Measurements from ENCODE around the gene SERPINA10. TPM values are rescaled to one million over a fixed set of nuclear protein-coding genes. Genes with fewer than 3 reads are reported as not detected.

Gene SERPINA10
- total and polyA plus RNA-seq, 10 of the 15 experiments (the other 5 are each of a cell fraction or from before 2014, with no cell fraction given), result not detected

DNA sequence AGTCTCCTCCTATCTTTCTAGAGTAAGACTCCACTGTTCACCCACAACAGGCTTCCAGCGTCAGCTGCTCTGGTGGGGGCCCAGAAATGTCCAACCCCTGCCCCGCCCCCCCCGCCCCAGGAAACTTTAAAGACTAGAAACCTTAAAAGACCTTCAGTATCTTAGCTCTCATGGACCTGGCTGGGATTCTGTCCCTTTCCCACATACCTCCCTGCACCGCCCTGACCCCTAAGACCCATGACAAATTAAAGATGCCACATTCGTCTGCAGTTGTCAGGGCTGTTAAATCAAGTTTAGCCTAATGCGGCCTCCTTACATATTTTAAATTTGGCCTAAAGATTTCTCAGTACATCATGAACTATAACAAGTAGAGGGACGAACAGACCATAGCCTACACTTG, 10.0 kb upstream of the SERPINA10 start (continued):
- no peak for TF ChIP-seq RAD51 (IDR thresholded peaks at IDR 0.05)
- no peak for TF ChIP-seq MYC (IDR thresholded peaks at IDR 0.05; ENCODE audit: insufficient read depth, insufficient read length, insufficient replicate concordance, low read length, severe bottlenecking)
- TF ChIP-seq, protein P1, sequence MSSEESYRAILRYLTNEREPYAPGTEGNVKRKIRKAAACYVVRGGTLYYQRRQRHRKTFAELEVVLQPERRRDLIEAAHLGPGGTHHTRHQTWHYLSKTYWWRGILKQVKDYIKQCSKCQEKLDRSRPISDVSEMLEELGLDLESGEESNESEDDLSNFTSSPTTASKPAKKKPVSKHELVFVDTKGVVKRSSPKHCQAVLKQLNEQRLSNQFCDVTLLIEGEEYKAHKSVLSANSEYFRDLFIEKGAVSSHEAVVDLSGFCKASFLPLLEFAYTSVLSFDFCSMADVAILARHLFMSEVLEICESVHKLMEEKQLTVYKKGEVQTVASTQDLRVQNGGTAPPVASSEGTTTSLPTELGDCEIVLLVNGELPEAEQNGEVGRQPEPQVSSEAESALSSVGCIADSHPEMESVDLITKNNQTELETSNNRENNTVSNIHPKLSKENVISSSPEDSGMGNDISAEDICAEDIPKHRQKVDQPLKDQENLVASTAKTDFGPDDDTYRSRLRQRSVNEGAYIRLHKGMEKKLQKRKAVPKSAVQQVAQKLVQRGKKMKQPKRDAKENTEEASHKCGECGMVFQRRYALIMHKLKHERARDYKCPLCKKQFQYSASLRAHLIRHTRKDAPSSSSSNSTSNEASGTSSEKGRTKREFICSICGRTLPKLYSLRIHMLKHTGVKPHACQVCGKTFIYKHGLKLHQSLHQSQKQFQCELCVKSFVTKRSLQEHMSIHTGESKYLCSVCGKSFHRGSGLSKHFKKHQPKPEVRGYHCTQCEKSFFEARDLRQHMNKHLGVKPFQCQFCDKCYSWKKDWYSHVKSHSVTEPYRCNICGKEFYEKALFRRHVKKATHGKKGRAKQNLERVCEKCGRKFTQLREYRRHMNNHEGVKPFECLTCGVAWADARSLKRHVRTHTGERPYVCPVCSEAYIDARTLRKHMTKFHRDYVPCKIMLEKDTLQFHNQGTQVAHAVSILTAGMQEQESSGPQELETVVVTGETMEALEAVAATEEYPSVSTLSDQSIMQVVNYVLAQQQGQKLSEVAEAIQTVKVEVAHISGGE (CRISPR knock-in tag; IDR thresholded peaks at IDR 0.05), result no peak
- TF ChIP-seq NFIC (IDR thresholded peaks at IDR 0.05; ENCODE audit: low read depth, low read length), result no peak
- TF ChIP-seq FOS (IDR thresholded peaks at IDR 0.05; ENCODE audit: borderline replicate concordance, extremely low read depth, insufficient read length), result no peak
- TF ChIP-seq GABPA (IDR thresholded peaks at IDR 0.05; ENCODE audit: low read depth), result no peak
- TF ChIP-seq NFYB (IDR thresholded peaks at IDR 0.05; ENCODE audit: insufficient read depth, low read depth, low read length), result no peak

DNA sequence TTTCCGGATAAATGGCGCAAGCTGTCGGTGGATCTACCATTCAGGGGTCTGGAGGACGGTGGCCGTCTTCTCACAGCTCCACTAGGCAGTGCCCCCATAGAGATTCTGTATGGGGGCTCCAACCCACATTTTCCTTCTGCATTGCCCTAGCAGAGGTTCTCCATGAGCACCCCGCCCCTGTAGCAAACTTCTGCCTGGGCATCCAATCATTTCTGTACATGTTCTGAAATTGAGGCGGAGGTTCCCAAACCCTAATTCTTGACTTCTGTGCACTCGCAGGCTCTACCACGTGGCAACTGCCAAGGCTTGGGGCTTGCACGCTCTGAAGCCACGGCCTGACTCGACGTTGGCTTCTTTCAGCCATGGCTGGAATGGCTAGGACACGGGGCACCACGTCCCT, 5.1 kb upstream of the SERPINA10 start:
- FAIRE-seq, result no peak
- no peak overlapping the region for H3K4me3 ChIP-seq
- CTCF ChIA-PET, result no interaction called here
- TF ChIP-seq, protein P2, sequence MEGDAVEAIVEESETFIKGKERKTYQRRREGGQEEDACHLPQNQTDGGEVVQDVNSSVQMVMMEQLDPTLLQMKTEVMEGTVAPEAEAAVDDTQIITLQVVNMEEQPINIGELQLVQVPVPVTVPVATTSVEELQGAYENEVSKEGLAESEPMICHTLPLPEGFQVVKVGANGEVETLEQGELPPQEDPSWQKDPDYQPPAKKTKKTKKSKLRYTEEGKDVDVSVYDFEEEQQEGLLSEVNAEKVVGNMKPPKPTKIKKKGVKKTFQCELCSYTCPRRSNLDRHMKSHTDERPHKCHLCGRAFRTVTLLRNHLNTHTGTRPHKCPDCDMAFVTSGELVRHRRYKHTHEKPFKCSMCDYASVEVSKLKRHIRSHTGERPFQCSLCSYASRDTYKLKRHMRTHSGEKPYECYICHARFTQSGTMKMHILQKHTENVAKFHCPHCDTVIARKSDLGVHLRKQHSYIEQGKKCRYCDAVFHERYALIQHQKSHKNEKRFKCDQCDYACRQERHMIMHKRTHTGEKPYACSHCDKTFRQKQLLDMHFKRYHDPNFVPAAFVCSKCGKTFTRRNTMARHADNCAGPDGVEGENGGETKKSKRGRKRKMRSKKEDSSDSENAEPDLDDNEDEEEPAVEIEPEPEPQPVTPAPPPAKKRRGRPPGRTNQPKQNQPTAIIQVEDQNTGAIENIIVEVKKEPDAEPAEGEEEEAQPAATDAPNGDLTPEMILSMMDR (IDR thresholded peaks at IDR 0.05 in 2 of 3, conservative IDR thresholded peaks at IDR 0.05 in 1 of 3; ENCODE audit: control insufficient read depth in 2 of 3, extremely low read depth in 1 of 3, insufficient read depth in 1 of 3, low read depth in 3 of 3, low read length in 3 of 3), result no peak
- TF ChIP-seq MEF2A (IDR thresholded peaks at IDR 0.05; ENCODE audit: insufficient read depth, low read depth, low read length) (no peak), RBBP5 (conservative IDR thresholded peaks at IDR 0.05) (no peak), WRNIP1 (IDR thresholded peaks at IDR 0.05; ENCODE audit: borderline replicate concordance, low read depth, low read length) (no peak), POLR2AphosphoS2 (IDR thresholded peaks at IDR 0.05; ENCODE audit: low read depth, low read length) (no peak), CEBPB (IDR thresholded peaks at IDR 0.05; ENCODE audit: borderline replicate concordance in 1 of 2, low read depth in 2 of 2, low read length in 2 of 2) (no peak), EZH2 (IDR thresholded peaks at IDR 0.05; ENCODE audit: borderline replicate concordance, control insufficient read depth, low read depth, low read length) (no peak), DPF2 (IDR thresholded peaks at IDR 0.05) (no peak), SUZ12 (IDR thresholded peaks at IDR 0.05; ENCODE audit: unreplicated experiment) (no peak)
- TF ChIP-seq, protein P3, sequence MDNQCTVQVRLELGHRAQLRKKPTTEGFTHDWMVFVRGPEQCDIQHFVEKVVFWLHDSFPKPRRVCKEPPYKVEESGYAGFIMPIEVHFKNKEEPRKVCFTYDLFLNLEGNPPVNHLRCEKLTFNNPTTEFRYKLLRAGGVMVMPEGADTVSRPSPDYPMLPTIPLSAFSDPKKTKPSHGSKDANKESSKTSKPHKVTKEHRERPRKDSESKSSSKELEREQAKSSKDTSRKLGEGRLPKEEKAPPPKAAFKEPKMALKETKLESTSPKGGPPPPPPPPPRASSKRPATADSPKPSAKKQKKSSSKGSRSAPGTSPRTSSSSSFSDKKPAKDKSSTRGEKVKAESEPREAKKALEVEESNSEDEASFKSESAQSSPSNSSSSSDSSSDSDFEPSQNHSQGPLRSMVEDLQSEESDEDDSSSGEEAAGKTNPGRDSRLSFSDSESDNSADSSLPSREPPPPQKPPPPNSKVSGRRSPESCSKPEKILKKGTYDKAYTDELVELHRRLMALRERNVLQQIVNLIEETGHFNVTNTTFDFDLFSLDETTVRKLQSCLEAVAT (IDR thresholded peaks at IDR 0.05), result no peak

More for the DNA sequence above, 5.1 kb upstream of the SERPINA10 start:
- no peak overlapping the region for H3K27ac ChIP-seq (ENCODE audit: control insufficient read depth, insufficient read depth)
- SMC1A ChIA-PET (ENCODE audit: uncharacterized antibody, unreplicated experiment), result no interaction called here
- no peaks in the 10 kb centered on the region for H3K36me3 ChIP-seq (ENCODE audit: control insufficient read depth in 2 of 2, insufficient read depth in 2 of 2, low read length in 1 of 2)
- no peaks in the 10 kb centered on the region; the same call in 1 of the 2 replicates for H4K20me1 ChIP-seq (ENCODE audit: control insufficient read depth, insufficient read depth)
- H3K27me3 ChIP-seq (replicated peaks in 1 of 2; ENCODE audit: control insufficient read depth in 2 of 2, insufficient read depth in 2 of 2, low read length in 1 of 2), result no peaks in the 10 kb centered on the region
- no peak overlapping the region for H2AFZ ChIP-seq (ENCODE audit: control insufficient read depth, low read depth, low read length)
- no peak overlapping the region for H3K4me2 ChIP-seq (ENCODE audit: control insufficient read depth, insufficient read depth)
- in situ Hi-C loops (cut with MboI), result no loop called here
- RAD21 ChIA-PET (ENCODE audit: unreplicated experiment), result no interaction called here
- ATAC-seq (no peak), DNase-seq (ENCODE audit: low read depth, low spot score) (no peak)
- 47% methylated on average over 15 of the region's 15 CpGs for WGBS (ENCODE audit: insufficient coverage, insufficient replicate concordance, low lambda C conversion rate, missing lambda C conversion rate)
- H3K4me1 ChIP-seq (ENCODE audit: control insufficient read depth, insufficient read depth, low read length), result no peaks in the 10 kb centered on the region
- intact Hi-C loops (cut with micrococcal nuclease; ENCODE audit: unreplicated experiment), result no loop called here
- no peaks in the 10 kb centered on the region; the same call in 2 of the 3 replicates for H3K9me3 ChIP-seq (replicated peaks; ENCODE audit: control insufficient read depth, insufficient read depth, low read length)
- BruUV-seq (replicated peaks), result no TSS peak
- POLR2A ChIA-PET, result no interaction called here
- H3K9ac ChIP-seq (ENCODE audit: control insufficient read depth, insufficient read depth, low read length), result no peak overlapping the region
- H3K79me2 ChIP-seq (ENCODE audit: control insufficient read depth, insufficient read depth, low read length), result no peaks in the 10 kb centered on the region

Data from GM12878 (cell line).